Mesodermal cell (in vitro differentiated cells): Measurements from ENCODE around the gene NOXRED1.
"Not testable (repeated sequence)": the region's sequence is repeated elsewhere in the genome, so short reads cannot be mapped to it uniquely, and the experiment has no call there.

ENCODE experiments used
- H3K27ac ChIP-seq: 2 replicates; pipeline ENCODE4 v1.7.0; 2013; ENCODE audit warnings: mild to moderate bottlenecking, low read depth, low read length, moderate library complexity; ENCODE audit not compliant: severe bottlenecking
- H3K36me3 ChIP-seq: 2 replicates; pipeline ENCODE4 v1.7.1; 2013; ENCODE audit warnings: mild to moderate bottlenecking, low read length, moderate library complexity; ENCODE audit not compliant: control insufficient read depth, insufficient read depth
- H3K4me1 ChIP-seq: one replicate; pipeline ENCODE4 v1.7.1; 2013; ENCODE audit warnings: mild to moderate bottlenecking, low read length; ENCODE audit not compliant: insufficient read depth, control insufficient read depth, poor library complexity, severe bottlenecking
- H3K4me3 ChIP-seq: 2 replicates; pipeline ENCODE4 v1.7.0; 2013; ENCODE audit warnings: low read length, control low read depth, mild to moderate bottlenecking; ENCODE audit not compliant: insufficient read depth, poor library complexity, severe bottlenecking; ENCODE audit errors: extremely low read depth
- H3K9me3 ChIP-seq: 2 replicates; pipeline ENCODE4 v1.7.1; 2013; ENCODE audit warnings: mild to moderate bottlenecking, low read length, moderate library complexity; ENCODE audit not compliant: control insufficient read depth
- WGBS, 2 experiments: methylation state at CpG; one replicate each; pipeline ENCODE4 v1.1.5; 2013; ENCODE audit warnings: missing lambda C conversion rate in 2 of 2; ENCODE audit not compliant: insufficient coverage in 2 of 2; 5-methylcytosine and 5-hydroxymethylcytosine counted together

Gene NOXRED1

DNA sequence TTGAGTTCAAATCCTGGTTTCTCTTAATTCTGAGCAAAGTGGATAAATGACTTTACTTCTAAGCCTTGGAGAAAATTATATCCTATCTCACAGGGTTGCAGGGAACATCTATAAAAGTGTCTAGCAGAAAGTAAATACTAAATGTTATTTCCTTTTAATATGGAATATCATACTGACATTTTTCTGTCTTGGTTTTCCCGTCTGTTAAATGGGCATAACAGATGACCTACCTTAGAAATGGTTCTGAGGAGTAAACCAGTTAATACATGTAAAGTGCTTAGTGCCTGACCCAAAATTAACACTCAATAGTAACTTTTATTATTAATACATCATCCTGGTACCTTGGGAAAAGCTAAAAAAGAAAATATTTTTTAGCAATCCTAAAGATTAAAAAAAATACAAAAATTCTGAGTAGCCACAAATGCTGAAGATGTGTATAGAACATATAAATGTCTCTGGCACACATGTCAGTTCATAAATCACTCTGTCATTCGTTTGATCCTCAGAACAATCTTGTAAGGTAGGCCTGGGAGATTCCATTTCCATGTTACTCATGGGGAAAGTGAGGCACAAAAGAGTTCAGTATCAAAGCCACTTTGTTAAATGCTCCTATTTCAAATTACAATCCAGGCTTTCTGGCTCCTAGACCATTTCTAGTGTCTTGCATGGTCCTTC, 32.8 kb upstream of the NOXRED1 start:
- 89% methylated on average over 1 of the region's 2 CpGs; no CpG with 5 or more reads in 1 of the 2 experiments for WGBS, 2 experiments
- Histone ChIP-seq H3K4me3 (peak overlapping the region; percentile 96), H3K27ac (no peak overlapping the region), H3K4me1 (peaks cover 4% of the 10 kb centered on the region), H3K9me3 (no peaks in the 10 kb centered on the region), H3K36me3 (peaks cover 44% of the 10 kb centered on the region)

DNA sequence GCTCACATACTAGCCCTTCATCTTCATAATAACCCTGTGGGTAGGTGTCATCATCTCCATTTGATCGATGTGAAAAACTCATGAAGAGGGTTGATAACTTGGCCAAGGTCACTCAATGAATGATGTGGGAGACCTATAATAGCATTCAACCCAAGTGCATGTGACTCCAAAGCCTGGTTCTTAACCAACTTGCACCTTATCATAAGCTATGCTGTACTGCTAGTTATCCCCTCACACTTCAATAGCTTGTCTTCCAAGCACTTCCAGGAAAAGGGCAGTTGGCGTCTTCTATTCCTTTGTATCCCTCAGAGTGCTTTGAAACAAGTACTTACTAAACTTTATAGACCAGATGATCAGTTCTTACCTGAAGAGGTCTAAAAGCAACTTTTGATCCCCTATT, 18.9 kb upstream of the NOXRED1 start:
- Histone ChIP-seq H3K4me3 (no peak overlapping the region), H3K4me1 (no peaks in the 10 kb centered on the region), H3K36me3 (peaks cover 65% of the 10 kb centered on the region), H3K27ac (no peak overlapping the region), H3K9me3 (no peaks in the 10 kb centered on the region)
- WGBS, 2 experiments = 81 to 100% methylated on average over 2 of the region's 2 CpGs

DNA sequence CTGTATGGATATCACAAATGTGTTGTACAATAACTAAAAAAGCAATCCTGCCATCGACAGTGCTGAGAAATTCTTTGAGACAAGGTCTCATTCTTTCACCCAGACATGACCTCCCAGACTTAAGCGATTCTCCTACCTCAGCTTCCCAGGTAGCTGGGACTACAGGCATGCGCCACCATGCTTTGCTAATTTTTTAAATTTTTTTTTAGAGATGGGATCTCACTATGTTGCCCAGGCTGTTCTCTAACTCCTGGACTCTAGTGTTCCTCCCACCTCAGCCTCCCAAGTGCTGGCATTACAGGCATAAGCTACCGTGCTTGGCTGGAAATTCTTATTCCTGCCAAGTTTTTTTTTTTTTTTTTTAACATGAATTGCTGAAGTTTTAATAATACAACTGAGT, 16.5 kb upstream of the NOXRED1 start:
- Histone ChIP-seq H3K36me3 (peaks cover 67% of the 10 kb centered on the region), H3K4me3 (no peak overlapping the region), H3K9me3 (no peaks in the 10 kb centered on the region), H3K4me1 (no peaks in the 10 kb centered on the region), H3K27ac (no peak overlapping the region)
- WGBS, 2 experiments = no CpG with 5 or more reads among the region's 4 CpGs

DNA sequence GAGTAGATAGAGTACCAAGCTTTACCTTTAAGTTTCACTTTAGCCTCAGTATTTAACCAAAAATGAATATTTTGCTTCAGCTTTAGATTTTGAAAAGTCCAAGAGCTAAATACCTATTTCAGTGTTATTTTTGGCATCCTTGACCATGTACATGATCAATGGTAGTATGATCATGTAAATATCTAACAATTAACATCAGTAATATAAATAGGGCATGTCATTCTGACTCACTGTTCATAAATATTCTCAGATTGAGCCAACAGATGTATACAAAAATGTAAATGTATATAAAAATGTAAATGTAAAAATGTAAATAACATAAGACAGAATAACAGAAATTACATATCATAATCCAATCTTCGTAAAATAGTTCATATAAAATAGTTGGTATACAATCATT, 15.3 kb upstream of the NOXRED1 start:
- H3K9me3 ChIP-seq = no peaks in the 10 kb centered on the region
- H3K36me3 ChIP-seq = peaks cover 72% of the 10 kb centered on the region
- no CpG with 5 or more reads among the region's 1 CpG for WGBS, 2 experiments
- H3K27ac ChIP-seq = no peak overlapping the region
- H3K4me3 ChIP-seq = no peak overlapping the region
- H3K4me1 ChIP-seq = no peaks in the 10 kb centered on the region

DNA sequence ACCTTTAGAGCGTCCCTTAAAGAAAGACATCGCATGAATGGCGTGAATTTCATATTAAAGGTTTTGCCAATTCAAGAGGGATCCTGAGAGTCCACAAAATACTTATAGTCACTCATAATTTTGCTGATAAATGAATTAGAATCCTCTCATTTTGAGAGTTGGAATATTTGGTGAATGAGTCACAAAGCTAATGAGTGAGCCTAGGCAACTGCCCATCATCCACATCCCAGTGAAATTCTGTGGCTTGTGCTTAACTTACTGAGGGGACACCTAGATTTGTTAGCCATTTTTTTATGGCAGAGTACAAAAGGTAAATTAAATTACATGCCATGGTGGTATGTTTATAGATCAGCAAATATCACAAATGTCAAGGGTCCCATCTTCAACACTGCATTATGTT, 12.7 kb upstream of the NOXRED1 start:
- peaks cover 58% of the 10 kb centered on the region for H3K36me3 ChIP-seq
- no peaks in the 10 kb centered on the region for H3K9me3 ChIP-seq
- H3K4me1 ChIP-seq = no peaks in the 10 kb centered on the region
- no CpG with 5 or more reads among the region's 3 CpGs for WGBS, 2 experiments
- H3K27ac ChIP-seq = no peak overlapping the region
- H3K4me3 ChIP-seq = no peak overlapping the region

DNA sequence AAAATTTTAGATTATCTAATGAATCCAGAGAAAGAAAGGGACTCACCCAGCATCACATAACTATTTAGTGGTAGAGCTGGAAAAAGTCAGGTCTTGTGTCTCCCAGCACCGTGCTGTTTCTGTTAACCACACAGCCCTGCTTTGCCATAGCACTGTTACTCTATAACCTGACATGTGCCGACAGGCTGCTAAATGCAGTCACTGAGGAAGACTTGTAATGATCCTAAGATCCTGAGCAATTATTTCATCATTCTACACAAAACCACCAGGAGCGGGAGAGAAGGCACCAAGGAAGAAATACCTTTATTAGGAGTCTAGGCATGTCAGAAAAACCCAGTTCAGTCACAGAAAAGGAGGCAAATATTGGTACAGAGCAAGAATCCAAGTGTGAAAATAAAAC, 3.1 kb upstream of the NOXRED1 start:
- Histone ChIP-seq H3K9me3 (no peaks in the 10 kb centered on the region), H3K4me3 (no peak overlapping the region), H3K36me3 (peaks cover 80% of the 10 kb centered on the region), H3K27ac (no peak overlapping the region), H3K4me1 (no peaks in the 10 kb centered on the region)
- 100% methylated on average over 1 to 2 of the region's 3 CpGs for WGBS, 2 experiments

DNA sequence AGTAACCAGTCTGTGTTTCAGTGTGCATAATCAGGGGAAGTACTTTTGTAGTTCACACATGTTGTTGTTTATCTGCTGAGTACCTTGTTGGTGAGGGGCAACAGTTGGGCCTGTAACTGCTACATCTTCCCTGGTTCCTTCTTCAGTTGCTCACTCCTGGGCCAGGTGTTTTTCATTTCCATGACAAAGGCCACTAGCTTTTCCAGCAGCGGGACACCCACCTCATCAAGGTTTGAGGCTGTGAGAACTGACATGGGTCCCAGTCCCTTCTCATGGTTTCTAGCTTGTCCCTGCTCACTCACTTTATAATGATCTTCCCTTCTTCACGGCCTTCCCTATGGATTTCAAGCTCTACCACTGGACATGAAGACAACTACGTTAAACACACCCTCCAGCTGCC, 1.5 kb upstream of the NOXRED1 start:
- peaks cover 4% of the 10 kb centered on the region for H3K9me3 ChIP-seq
- 89 to 90% methylated on average over 2 to 3 of the region's 3 CpGs for WGBS, 2 experiments
- no peak overlapping the region for H3K4me3 ChIP-seq
- peaks cover 83% of the 10 kb centered on the region for H3K36me3 ChIP-seq
- H3K4me1 ChIP-seq = no peaks in the 10 kb centered on the region
- H3K27ac ChIP-seq = no peak overlapping the region

DNA sequence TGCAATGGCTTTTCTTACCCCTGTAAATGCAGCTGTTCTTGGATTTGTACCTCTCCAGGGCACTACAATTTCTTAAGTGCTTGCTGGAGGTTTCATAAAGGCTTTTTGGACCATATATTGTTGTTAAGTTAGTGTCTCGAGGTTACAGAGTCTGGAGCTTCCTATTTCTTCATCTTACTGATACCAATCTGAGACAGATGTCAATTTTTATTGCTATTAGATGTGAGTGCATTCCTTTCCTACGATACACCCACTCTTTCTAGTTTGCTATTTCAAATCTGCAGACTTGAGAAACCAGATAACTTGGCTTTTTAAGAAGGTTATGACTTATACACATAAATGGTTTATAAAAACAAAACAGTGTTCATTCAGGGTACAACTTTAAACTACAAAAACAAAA, 2.1 kb downstream of the NOXRED1 start:
- WGBS, 2 experiments = no CpG with 5 or more reads among the region's 2 CpGs
- Histone ChIP-seq H3K4me1 (no peaks in the 10 kb centered on the region), H3K36me3 (peaks cover 47% of the 10 kb centered on the region), H3K4me3 (no peak overlapping the region), H3K27ac (no peak overlapping the region), H3K9me3 (peaks cover 13% of the 10 kb centered on the region)

DNA sequence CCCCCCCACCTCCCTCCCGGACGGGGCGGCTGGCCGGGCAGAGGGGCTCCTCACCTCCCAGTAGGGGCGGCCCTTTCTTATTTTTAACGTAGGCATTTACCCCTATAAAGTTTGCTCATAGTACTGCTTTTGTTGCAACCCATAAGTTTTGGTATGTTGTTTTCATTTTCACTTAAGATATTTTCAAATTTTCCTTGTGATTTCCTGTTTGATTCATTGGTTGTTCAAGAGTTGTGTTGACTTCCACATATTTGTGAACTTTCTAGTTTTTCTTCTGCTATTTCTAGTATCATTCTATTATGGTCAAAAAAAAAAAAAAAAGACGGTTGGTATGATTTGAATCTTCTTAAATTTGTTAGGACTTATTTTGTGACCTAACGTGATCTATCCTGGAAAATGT, 6.5 kb downstream of the NOXRED1 start:
- Histone ChIP-seq H3K4me1 (no peaks in the 10 kb centered on the region), H3K9me3 (peaks cover 13% of the 10 kb centered on the region), H3K4me3 (no peak overlapping the region), H3K27ac (no peak overlapping the region), H3K36me3 (peaks cover 12% of the 10 kb centered on the region)
- WGBS, 2 experiments = 100% methylated on average over 1 of the region's 8 CpGs

DNA sequence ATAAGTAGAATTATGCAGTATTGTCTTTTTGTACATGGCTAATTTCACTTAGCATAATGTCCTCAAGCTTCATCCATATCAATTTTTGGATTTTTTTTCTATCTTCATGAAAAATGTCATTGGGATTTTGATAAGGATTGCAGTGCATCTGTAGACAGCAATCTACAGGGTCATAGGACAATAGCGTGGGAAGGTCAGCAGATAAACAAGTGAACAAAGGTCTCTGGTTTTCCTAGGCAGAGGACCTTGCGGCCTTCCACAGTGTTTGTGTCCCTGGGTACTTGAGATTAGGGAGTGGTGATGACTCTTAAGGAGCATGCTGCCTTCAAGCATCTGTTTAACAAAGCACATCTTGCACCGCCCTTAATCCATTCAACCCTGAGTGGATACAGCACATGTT, 7.2 kb downstream of the NOXRED1 start:
- WGBS, 2 experiments = 100% methylated on average over 1 of the region's 3 CpGs; no CpG with 5 or more reads in 1 of the 2 experiments
- H3K4me3 ChIP-seq, H3K36me3 ChIP-seq, H3K4me1 ChIP-seq, H3K27ac ChIP-seq: not testable (repeated sequence)
- H3K9me3 ChIP-seq = peaks cover 13% of the 10 kb centered on the region

DNA sequence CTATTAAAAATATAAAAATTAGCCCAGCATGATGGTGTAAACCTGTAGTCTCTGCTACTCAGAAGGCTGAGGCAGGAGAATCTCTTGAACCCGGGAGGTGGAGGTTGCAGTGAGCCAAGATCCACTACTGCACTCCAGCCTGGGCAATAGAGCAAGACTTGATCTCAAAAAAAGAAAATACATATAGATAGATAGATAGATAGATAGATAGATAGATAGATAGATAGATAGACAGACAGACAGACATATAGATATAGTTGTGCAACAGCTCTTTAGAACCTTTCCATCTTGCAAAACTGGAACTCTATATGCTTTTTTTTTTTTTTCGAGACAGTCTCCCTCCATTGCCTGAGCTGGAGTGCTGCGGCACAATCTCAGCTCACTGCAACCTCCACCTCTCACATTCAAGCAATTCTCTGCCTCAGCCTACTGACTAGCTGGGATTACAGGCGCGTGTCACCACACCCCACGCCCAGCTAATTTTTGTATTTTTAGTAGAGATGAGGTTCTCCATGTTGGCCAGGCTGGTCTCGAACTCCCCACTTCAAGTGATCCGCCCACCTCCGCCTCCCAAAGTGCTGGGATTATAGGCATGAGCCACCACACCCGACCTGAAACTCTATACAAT, 7.8 kb downstream of the NOXRED1 start:
- not testable (repeated sequence) for H3K4me1 ChIP-seq

More for the DNA sequence above, 7.8 kb downstream of the NOXRED1 start:
- peaks cover 11% of the 10 kb centered on the region for H3K9me3 ChIP-seq
- WGBS, 2 experiments = 88 to 96% methylated on average over 5 of the region's 10 CpGs
- H3K4me3 ChIP-seq, H3K27ac ChIP-seq, H3K36me3 ChIP-seq: not testable (repeated sequence)
